ENCODE measurements around the gene EML6.

The EML6 gene

DNA sequence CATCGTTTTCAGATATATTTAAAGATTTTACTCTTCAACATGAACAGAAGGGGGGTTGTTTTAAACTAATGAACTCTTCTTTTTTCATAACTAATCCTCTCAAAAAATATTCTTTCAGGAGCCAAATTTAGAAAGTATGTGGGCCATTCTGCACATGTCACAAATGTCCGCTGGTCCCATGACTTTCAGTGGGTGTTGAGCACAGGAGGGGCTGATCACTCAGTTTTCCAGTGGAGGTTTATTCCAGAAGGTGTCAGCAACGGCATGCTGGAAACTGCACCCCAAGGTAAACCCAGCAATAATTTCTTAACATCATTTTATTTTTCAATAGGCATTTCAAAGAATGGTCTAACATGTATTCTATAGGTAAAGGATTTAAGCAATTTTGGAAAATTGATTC lies 136.0 kb downstream of the EML6 start:
- no peak overlapping the region for H3K9ac ChIP-seq (ENCODE audit: low read length)
- no peak overlapping the region for H3K27ac ChIP-seq (ENCODE audit: low read depth, low read length)
- H3K27me3 ChIP-seq (ENCODE audit: control insufficient read depth in 1 of 2, insufficient read depth in 2 of 2, low read length in 2 of 2), result no peaks in the 10 kb centered on the region
- no peaks in the 10 kb centered on the region for H3K36me3 ChIP-seq (ENCODE audit: insufficient read depth, low read length)
- no peaks in the 10 kb centered on the region for H3K4me1 ChIP-seq (ENCODE audit: insufficient read depth, low read length)
- H3K4me3 ChIP-seq (ENCODE audit: low read depth in 1 of 2, low read length in 2 of 2), result no peak overlapping the region
- no peaks in the 10 kb centered on the region for H3K9me3 ChIP-seq (ENCODE audit: low read length)

DNA sequence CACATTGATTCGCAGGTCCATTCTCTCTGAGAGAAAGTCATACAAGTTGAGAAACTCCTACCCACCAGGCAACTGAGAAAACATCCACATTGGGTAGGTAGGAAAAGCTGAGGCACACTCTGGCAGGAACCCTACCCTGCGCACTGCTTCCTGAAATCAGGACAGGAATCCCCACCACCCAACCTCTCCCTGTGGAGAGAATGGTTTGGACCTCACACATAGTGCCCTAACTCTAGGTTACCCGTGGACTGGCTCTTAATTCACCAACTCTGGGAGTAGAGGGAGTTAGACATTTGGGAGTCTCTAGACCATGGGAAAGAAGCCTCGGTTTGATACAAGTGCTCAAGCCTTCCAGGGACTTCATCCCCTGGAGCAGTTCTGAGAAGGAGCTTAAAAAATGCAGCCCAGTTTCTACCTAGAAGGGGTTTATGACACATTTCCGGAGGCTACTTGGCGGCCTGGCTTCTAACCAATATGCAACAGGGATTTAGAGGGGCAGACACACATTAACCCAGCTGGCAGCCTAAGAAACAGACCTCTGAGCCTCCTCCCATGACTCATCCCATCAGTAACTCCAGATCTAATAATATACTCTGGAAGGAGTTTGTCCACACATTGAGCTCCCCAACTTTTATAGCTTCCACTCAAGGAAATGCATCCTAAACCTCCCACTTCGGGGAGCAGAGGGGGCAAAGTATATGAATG lies 136.7 kb downstream of the EML6 start:
- Histone ChIP-seq H3K9ac (ENCODE audit: low read length) (no peak overlapping the region), H3K4me1 (ENCODE audit: insufficient read depth, low read length) (no peaks in the 10 kb centered on the region), H3K27me3 (ENCODE audit: control insufficient read depth in 1 of 2, insufficient read depth in 2 of 2, low read length in 2 of 2) (no peaks in the 10 kb centered on the region), H3K36me3 (ENCODE audit: insufficient read depth, low read length) (no peaks in the 10 kb centered on the region), H3K4me3 (ENCODE audit: low read depth in 1 of 2, low read length in 2 of 2) (no peak overlapping the region), H3K9me3 (ENCODE audit: low read length) (no peaks in the 10 kb centered on the region), H3K27ac (ENCODE audit: low read depth, low read length) (no peak overlapping the region)

DNA sequence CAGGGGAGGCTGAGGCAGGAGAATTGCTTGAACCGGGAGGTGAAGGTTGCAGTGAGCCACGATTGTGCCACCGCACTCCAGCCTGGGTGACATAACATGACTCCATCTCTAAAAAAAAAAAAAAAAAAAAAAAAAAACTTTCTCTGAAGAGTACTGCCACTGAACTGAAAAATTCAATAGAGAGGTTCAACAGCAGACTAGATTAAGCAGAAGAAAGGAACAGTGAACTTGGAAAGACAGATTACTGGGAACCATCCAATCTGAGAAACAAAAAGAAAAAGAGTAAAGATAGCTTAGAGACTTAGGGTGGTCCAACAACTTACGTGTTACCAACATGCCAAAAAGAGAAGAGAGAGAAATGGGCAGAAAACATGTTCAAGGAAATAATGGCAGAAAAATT lies 138.8 kb downstream of the EML6 start:
- Histone ChIP-seq H3K9ac (ENCODE audit: low read length) (no peak overlapping the region), H3K36me3 (ENCODE audit: insufficient read depth, low read length) (no peaks in the 10 kb centered on the region), H3K27ac (ENCODE audit: low read depth, low read length) (no peak overlapping the region), H3K4me1 (ENCODE audit: insufficient read depth, low read length) (no peaks in the 10 kb centered on the region), H3K9me3 (ENCODE audit: low read length) (no peaks in the 10 kb centered on the region), H3K4me3 (ENCODE audit: low read depth in 1 of 2, low read length in 2 of 2) (no peak overlapping the region), H3K27me3 (ENCODE audit: control insufficient read depth in 1 of 2, insufficient read depth in 2 of 2, low read length in 2 of 2) (no peaks in the 10 kb centered on the region)

GRCh38 chr2:54862742-54863141 lies 139.3 kb downstream of the EML6 start:
- Histone ChIP-seq H3K27ac (ENCODE audit: low read depth, low read length) (no peak overlapping the region), H3K27me3 (ENCODE audit: control insufficient read depth in 1 of 2, insufficient read depth in 2 of 2, low read length in 2 of 2) (no peaks in the 10 kb centered on the region), H3K9me3 (ENCODE audit: low read length) (no peaks in the 10 kb centered on the region), H3K4me3 (ENCODE audit: low read depth in 1 of 2, low read length in 2 of 2) (no peak overlapping the region), H3K36me3 (ENCODE audit: insufficient read depth, low read length) (no peaks in the 10 kb centered on the region), H3K9ac (ENCODE audit: low read length) (no peak overlapping the region), H3K4me1 (ENCODE audit: insufficient read depth, low read length) (no peaks in the 10 kb centered on the region)

DNA sequence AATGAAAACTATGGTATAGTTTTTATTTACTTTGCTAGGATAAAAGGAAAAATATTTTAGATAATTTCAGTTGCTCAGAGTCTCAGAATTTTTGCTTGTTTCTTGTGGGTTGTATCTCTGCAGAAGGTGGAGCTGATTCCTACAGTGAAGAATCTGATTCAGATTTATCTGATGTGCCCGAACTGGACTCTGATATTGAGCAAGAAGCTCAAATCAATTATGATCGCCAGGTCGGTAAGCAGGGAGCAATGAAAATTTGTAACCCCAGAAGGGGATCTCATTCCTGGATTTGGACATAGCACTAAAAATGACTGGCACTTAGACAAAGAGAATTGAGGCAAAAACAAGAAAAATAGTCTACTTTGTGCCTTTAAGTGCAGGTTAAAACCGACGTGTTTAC lies 140.2 kb downstream of the EML6 start:
- H3K27ac ChIP-seq (ENCODE audit: low read depth, low read length), result no peak overlapping the region
- no peaks in the 10 kb centered on the region for H3K4me1 ChIP-seq (ENCODE audit: insufficient read depth, low read length)
- H3K9ac ChIP-seq (ENCODE audit: low read length), result no peak overlapping the region
- no peak overlapping the region for H3K4me3 ChIP-seq (ENCODE audit: low read depth in 1 of 2, low read length in 2 of 2)
- no peaks in the 10 kb centered on the region for H3K9me3 ChIP-seq (ENCODE audit: low read length)
- H3K27me3 ChIP-seq (ENCODE audit: control insufficient read depth in 1 of 2, insufficient read depth in 2 of 2, low read length in 2 of 2), result no peaks in the 10 kb centered on the region
- no peaks in the 10 kb centered on the region for H3K36me3 ChIP-seq (ENCODE audit: insufficient read depth, low read length)

DNA sequence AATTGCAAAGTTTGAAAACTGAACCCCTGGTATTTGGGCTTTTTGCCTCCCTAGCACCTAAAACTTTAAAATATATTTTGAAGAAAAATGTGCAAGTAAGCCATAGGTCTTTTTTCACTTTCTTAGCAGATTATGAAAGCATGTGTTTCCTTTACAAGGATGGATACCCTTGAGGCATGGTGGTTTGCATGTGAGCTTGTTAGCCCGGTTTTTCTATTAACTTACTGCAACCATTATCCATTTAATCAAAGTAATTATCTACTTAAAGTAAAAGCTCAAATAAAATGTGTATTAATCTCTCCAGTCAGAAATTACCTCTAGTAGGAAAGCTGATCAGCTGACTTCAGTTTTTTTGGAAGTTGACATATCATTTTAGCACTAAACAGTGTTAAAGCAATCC lies 140.6 kb downstream of the EML6 start:
- Histone ChIP-seq H3K36me3 (ENCODE audit: insufficient read depth, low read length) (no peaks in the 10 kb centered on the region), H3K4me3 (ENCODE audit: low read depth in 1 of 2, low read length in 2 of 2) (no peak overlapping the region), H3K9me3 (ENCODE audit: low read length) (no peaks in the 10 kb centered on the region), H3K4me1 (ENCODE audit: insufficient read depth, low read length) (no peaks in the 10 kb centered on the region), H3K9ac (ENCODE audit: low read length) (no peak overlapping the region), H3K27me3 (ENCODE audit: control insufficient read depth in 1 of 2, insufficient read depth in 2 of 2, low read length in 2 of 2) (no peaks in the 10 kb centered on the region), H3K27ac (ENCODE audit: low read depth, low read length) (no peak overlapping the region)

- Histone ChIP-seq H3K27me3 (ENCODE audit: control insufficient read depth in 1 of 2, insufficient read depth in 2 of 2, low read length in 2 of 2) (no peaks in the 10 kb centered on the region), H3K36me3 (ENCODE audit: insufficient read depth, low read length) (no peaks in the 10 kb centered on the region)
Measured at GRCh38 chr2:54864727-54865126, 141.3 kb downstream of the EML6 start.

GRCh38 chr2:54866179-54866578 lies 142.7 kb downstream of the EML6 start:
- Histone ChIP-seq H3K4me1 (ENCODE audit: insufficient read depth, low read length) (no peaks in the 10 kb centered on the region), H3K36me3 (ENCODE audit: insufficient read depth, low read length) (no peaks in the 10 kb centered on the region), H3K27ac (ENCODE audit: low read depth, low read length) (no peak overlapping the region), H3K4me3 (ENCODE audit: low read depth in 1 of 2, low read length in 2 of 2) (no peak overlapping the region), H3K9ac (ENCODE audit: low read length) (no peak overlapping the region), H3K27me3 (ENCODE audit: control insufficient read depth in 1 of 2, insufficient read depth in 2 of 2, low read length in 2 of 2) (no peaks in the 10 kb centered on the region), H3K9me3 (ENCODE audit: low read length) (no peaks in the 10 kb centered on the region)

More at GRCh38 chr2:54864727-54865126, 141.3 kb downstream of the EML6 start:
- no peak overlapping the region for H3K27ac ChIP-seq (ENCODE audit: low read depth, low read length)
- H3K9me3 ChIP-seq (ENCODE audit: low read length), result no peaks in the 10 kb centered on the region
- H3K9ac ChIP-seq (ENCODE audit: low read length), result no peak overlapping the region
- no peak overlapping the region for H3K4me3 ChIP-seq (ENCODE audit: low read depth in 1 of 2, low read length in 2 of 2)
- H3K4me1 ChIP-seq (ENCODE audit: insufficient read depth, low read length), result no peaks in the 10 kb centered on the region

GRCh38 chr2:54866868-54867267 lies 143.4 kb downstream of the EML6 start:
- Histone ChIP-seq H3K4me3 (ENCODE audit: low read depth in 1 of 2, low read length in 2 of 2) (no peak overlapping the region), H3K4me1 (ENCODE audit: insufficient read depth, low read length) (no peaks in the 10 kb centered on the region), H3K27me3 (ENCODE audit: control insufficient read depth in 1 of 2, insufficient read depth in 2 of 2, low read length in 2 of 2) (no peaks in the 10 kb centered on the region), H3K9me3 (ENCODE audit: low read length) (no peaks in the 10 kb centered on the region), H3K27ac (ENCODE audit: low read depth, low read length) (no peak overlapping the region), H3K36me3 (ENCODE audit: insufficient read depth, low read length) (no peaks in the 10 kb centered on the region), H3K9ac (ENCODE audit: low read length) (no peak overlapping the region)

DNA sequence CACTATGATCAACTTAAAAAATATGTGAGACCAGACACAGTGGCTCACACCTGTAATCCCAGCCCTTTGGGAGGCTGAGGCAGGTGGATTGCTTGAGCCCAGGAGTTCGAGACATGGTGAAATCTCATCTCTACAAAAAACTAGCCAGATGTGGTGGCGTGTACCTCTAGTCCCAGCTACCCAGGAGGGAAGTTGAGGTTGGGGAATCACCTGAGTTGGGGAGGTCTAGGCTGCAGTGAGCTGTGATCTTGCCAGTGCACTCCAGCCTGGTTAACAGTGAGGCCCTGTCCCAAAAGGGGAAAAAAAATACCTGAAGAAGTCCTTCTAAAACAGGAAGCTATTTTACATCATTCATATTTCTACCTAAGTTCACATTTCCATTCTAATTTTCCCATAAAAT lies 144.0 kb downstream of the EML6 start:
- Histone ChIP-seq H3K4me3 (ENCODE audit: low read depth in 1 of 2, low read length in 2 of 2) (no peak overlapping the region), H3K36me3 (ENCODE audit: insufficient read depth, low read length) (no peaks in the 10 kb centered on the region), H3K27me3 (ENCODE audit: control insufficient read depth in 1 of 2, insufficient read depth in 2 of 2, low read length in 2 of 2) (no peaks in the 10 kb centered on the region), H3K4me1 (ENCODE audit: insufficient read depth, low read length) (no peaks in the 10 kb centered on the region), H3K27ac (ENCODE audit: low read depth, low read length) (no peak overlapping the region), H3K9me3 (ENCODE audit: low read length) (no peaks in the 10 kb centered on the region), H3K9ac (ENCODE audit: low read length) (no peak overlapping the region)

DNA sequence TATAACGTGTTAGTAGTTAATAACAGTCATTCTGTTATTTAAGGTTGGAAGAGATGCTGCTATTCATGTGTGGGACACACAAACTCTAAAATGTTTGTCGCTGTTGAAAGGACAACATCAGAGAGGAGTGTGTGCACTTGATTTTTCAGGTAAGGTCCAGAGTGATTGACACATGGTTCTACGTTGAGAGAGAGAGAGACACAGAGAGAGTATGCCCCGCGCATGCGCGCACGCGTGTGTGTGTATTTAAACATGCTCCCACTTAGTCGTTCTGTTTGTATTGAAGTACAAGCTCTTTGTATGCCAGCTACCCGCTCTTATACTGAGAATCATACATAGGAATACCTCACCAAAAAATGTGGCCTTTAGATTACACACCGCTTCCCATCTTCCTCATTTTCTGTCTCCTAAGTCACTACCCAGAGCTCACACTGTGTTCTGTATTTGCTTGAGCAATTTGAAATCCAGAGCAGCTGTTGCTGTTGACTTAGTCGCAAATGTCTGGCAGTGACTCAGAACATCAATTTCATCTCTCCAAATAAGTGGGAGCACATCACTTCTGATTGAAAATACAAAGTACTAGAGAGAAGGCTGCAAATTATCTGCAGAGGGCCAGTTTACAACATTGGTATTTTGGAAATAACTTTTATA lies 148.1 kb downstream of the EML6 start:
- H3K27me3 ChIP-seq (ENCODE audit: control insufficient read depth in 1 of 2, insufficient read depth in 2 of 2, low read length in 2 of 2), result no peaks in the 10 kb centered on the region
- H3K4me3 ChIP-seq (ENCODE audit: low read depth in 1 of 2, low read length in 2 of 2), result no peak overlapping the region
- no peaks in the 10 kb centered on the region for H3K9me3 ChIP-seq (ENCODE audit: low read length)
- H3K27ac ChIP-seq (ENCODE audit: low read depth, low read length), result no peak overlapping the region
- no peak overlapping the region for H3K9ac ChIP-seq (ENCODE audit: low read length)
- no peaks in the 10 kb centered on the region for H3K36me3 ChIP-seq (ENCODE audit: insufficient read depth, low read length)
- no peaks in the 10 kb centered on the region for H3K4me1 ChIP-seq (ENCODE audit: insufficient read depth, low read length)

DNA sequence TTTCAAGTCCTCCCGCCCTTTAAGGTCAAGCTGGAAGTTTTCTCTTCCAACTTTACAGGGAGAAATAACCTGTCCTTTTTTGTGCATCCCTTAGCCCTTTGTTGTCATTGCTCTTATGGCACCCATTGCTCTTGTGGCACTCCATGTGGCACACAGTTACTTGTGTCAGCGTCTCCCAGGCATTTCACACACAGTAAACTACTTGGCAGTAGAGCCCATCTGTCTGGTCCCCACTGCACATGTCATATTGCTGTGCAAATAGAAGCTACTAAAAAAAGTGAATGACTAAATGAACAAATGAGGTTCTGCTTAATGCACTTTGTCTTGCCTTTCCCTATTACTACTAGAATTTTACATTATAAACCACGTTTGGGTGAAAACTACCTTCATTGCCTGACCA lies 149.3 kb downstream of the EML6 start:
- Histone ChIP-seq H3K4me3 (ENCODE audit: low read depth in 1 of 2, low read length in 2 of 2) (no peak overlapping the region), H3K9me3 (ENCODE audit: low read length) (no peaks in the 10 kb centered on the region), H3K36me3 (ENCODE audit: insufficient read depth, low read length) (no peaks in the 10 kb centered on the region), H3K4me1 (ENCODE audit: insufficient read depth, low read length) (no peaks in the 10 kb centered on the region), H3K27me3 (ENCODE audit: control insufficient read depth in 1 of 2, insufficient read depth in 2 of 2, low read length in 2 of 2) (no peaks in the 10 kb centered on the region), H3K9ac (ENCODE audit: low read length) (no peak overlapping the region), H3K27ac (ENCODE audit: low read depth, low read length) (no peak overlapping the region)
